Sigmoid colon (tissue), 7 donors: ENCODE measurements around the gene C11orf21. TPM values are rescaled to one million over a fixed set of nuclear protein-coding genes. Genes with fewer than 3 reads are reported as not detected.

Experiments used
- DNase-seq: peaks from one replicate; pipeline ENCODE4 v3.0.0-alpha.2; 2019
- H3K27ac ChIP-seq, 4 donors: fragments of 200-600 bp; sonication (generic); one replicate each; pipeline ENCODE4 v1.5.1; 2016 to 2019; ENCODE audit warnings: mild to moderate bottlenecking in 1 of 4
- H3K27me3 ChIP-seq, 3 donors: fragments of 200-600 bp; sonication (generic); one replicate each; pipeline ENCODE4 v1.5.1; 2019; ENCODE audit warnings: mild to moderate bottlenecking in 1 of 3
- H3K36me3 ChIP-seq, 4 donors: fragments of 200-600 bp; sonication (generic); one replicate each; pipeline ENCODE4 v1.5.1; 2016 to 2019
- H3K4me1 ChIP-seq, 4 donors: fragments of 200-600 bp; sonication (generic); one replicate each; pipeline ENCODE4 v1.5.1; 2017 to 2019
- H3K4me3 ChIP-seq, 4 donors: fragments of 200-600 bp; sonication (generic); one replicate each; pipeline ENCODE4 v1.5.1; 2017 to 2019; ENCODE audit warnings: mild to moderate bottlenecking in 2 of 4, moderate library complexity in 1 of 4
- H3K9me3 ChIP-seq, 4 donors: fragments of 200-600 bp in 3 of 4; sonication (generic) in 3 of 4; one replicate each; pipeline versions ENCODE4 v1.5.1 to v1.6.1; 2013 to 2019
- CTCF ChIP-seq, 4 experiments: fragments of 450-650 bp in 3 of 4; fragments of 200-600 bp in 1 of 4; IDR thresholded peaks; one replicate each; pipeline ENCODE4 v1.5.1; 2016 to 2019; ENCODE audit warnings: antibody characterized with exemption in 4 of 4, mild to moderate bottlenecking in 3 of 4, moderate library complexity in 2 of 4
- EP300 ChIP-seq, 4 donors: sonication (generic); formaldehyde crosslinking; IDR thresholded peaks; one replicate each; pipeline ENCODE4 v1.6.1; 2017; ENCODE audit warnings: antibody characterized with exemption in 4 of 4
- POLR2A ChIP-seq, 2 donors: fragments of 450-650 bp; IDR thresholded peaks; one replicate each; pipeline ENCODE4 v1.6.1; 2016; ENCODE audit warnings: antibody characterized with exemption in 2 of 2, mild to moderate bottlenecking in 2 of 2, moderate library complexity in 2 of 2
- POLR2AphosphoS5 ChIP-seq, 4 donors: sonication (generic); formaldehyde crosslinking; IDR thresholded peaks; one replicate each; pipeline ENCODE4 v1.6.1; 2017; ENCODE audit warnings: antibody characterized with exemption in 4 of 4
- WGBS, 2 donors: extraction: QIAGEN DNeasy Blood & Tissue Kit; methylation state at CpG; one replicate each; pipeline ENCODE4 v1.1.7; 2013; 5-methylcytosine and 5-hydroxymethylcytosine counted together
- intact Hi-C: fragments of 100-400 bp; cut with DNase I; formaldehyde crosslinking; loops from one replicate; pipeline ENCODE4 v1.15.1; 2023
- polyA plus RNA-seq, 3 donors: library from polyadenylated mRNA; stranded (reverse); fragments of 200-250 nt; gene quantifications; one replicate each; pipeline ENCODE4 v1.2.3, GENCODE V29; 2013
- total RNA-seq, 4 donors: library from RNA; depleted of rRNA; stranded (reverse); fragments of >200 nt; gene quantifications; one replicate each; pipeline ENCODE4 v1.1.0, GENCODE V29; 2016
- donor health status: healthy with polysubstance abuse.
- donor health status: Bipolar disorder and iron deficiency.
- donor health status: healthy.

The C11orf21 gene
- total and polyA plus RNA-seq, 7 donors = 0.68 to 6.2 (median 0.71) TPM; not detected in 4

GRCh38 chr11:2328021-2328420 is 26.3 kb upstream of the C11orf21 start:
- intact Hi-C loops = no loop called here
- peaks cover 0 to 5% (median 0%) of the 10 kb centered on the region in 4 donors for H3K4me1 ChIP-seq
- DNase-seq = no peak
- no peaks in the 10 kb centered on the region for H3K36me3 ChIP-seq
- no peak overlapping the region for H3K27ac ChIP-seq
- TF ChIP-seq POLR2AphosphoS5 (IDR thresholded peaks at IDR 0.05) (no peak), POLR2A (IDR thresholded peaks at IDR 0.05) (no peak), CTCF (IDR thresholded peaks at IDR 0.05) (no peak), EP300 (IDR thresholded peaks at IDR 0.05) (no peak)
- H3K9me3 ChIP-seq = no peaks in the 10 kb centered on the region
- H3K27me3 ChIP-seq = no peaks in the 10 kb centered on the region
- no peak overlapping the region for H3K4me3 ChIP-seq
- WGBS, 2 donors = 90% methylated on average over 11 of the region's 11 CpGs

GRCh38 chr11:2327032-2327431 is 25.3 kb upstream of the C11orf21 start:
- no peaks in the 10 kb centered on the region for H3K9me3 ChIP-seq
- peaks cover 0 to 5% (median 0%) of the 10 kb centered on the region in 4 donors for H3K4me1 ChIP-seq
- no peak overlapping the region for H3K4me3 ChIP-seq
- DNase-seq = no peak
- intact Hi-C loops = no loop called here
- no peaks in the 10 kb centered on the region for H3K36me3 ChIP-seq
- no peak overlapping the region for H3K27ac ChIP-seq
- 87% methylated on average over 11 of the region's 11 CpGs for WGBS, 2 donors
- TF ChIP-seq EP300 (IDR thresholded peaks at IDR 0.05) = no peak
- no peak for TF ChIP-seq POLR2AphosphoS5 (IDR thresholded peaks at IDR 0.05)
- TF ChIP-seq POLR2A (IDR thresholded peaks at IDR 0.05) = no peak
- TF ChIP-seq CTCF (IDR thresholded peaks at IDR 0.05) = no peak
- no peaks in the 10 kb centered on the region for H3K27me3 ChIP-seq

- Histone ChIP-seq H3K4me1 (peaks cover 0 to 5% (median 0%) of the 10 kb centered on the region in 4 donors), H3K4me3 (no peak overlapping the region), H3K27me3 (no peaks in the 10 kb centered on the region), H3K36me3 (no peaks in the 10 kb centered on the region), H3K27ac (no peak overlapping the region), H3K9me3 (no peaks in the 10 kb centered on the region)
- no peak for TF ChIP-seq POLR2AphosphoS5 (IDR thresholded peaks at IDR 0.05)
- no peak for TF ChIP-seq EP300 (IDR thresholded peaks at IDR 0.05)
- TF ChIP-seq POLR2A (IDR thresholded peaks at IDR 0.05) = no peak
- no peak for TF ChIP-seq CTCF (IDR thresholded peaks at IDR 0.05)
- DNase-seq = no peak
- WGBS, 2 donors = 60 to 74% methylated on average over 2 of the region's 2 CpGs
- intact Hi-C loops = no loop called here
Measured at GRCh38 chr11:2325719-2326118, 24.0 kb upstream of the C11orf21 start.

GRCh38 chr11:2325123-2325522 is 23.4 kb upstream of the C11orf21 start:
- Histone ChIP-seq H3K27me3 (no peaks in the 10 kb centered on the region), H3K9me3 (no peaks in the 10 kb centered on the region), H3K27ac (no peak overlapping the region), H3K4me3 (no peak overlapping the region), H3K4me1 (peaks cover 0 to 5% (median 0%) of the 10 kb centered on the region in 4 donors), H3K36me3 (no peaks in the 10 kb centered on the region)
- 87 to 92% methylated on average over 4 of the region's 4 CpGs for WGBS, 2 donors
- intact Hi-C loops = no loop called here
- no peak for DNase-seq
- TF ChIP-seq POLR2AphosphoS5 (IDR thresholded peaks at IDR 0.05) (no peak), CTCF (IDR thresholded peaks at IDR 0.05) (no peak), POLR2A (IDR thresholded peaks at IDR 0.05) (no peak), EP300 (IDR thresholded peaks at IDR 0.05) (no peak)

GRCh38 chr11:2321311-2321683 is 19.6 kb upstream of the C11orf21 start:
- no peaks in the 10 kb centered on the region for H3K27me3 ChIP-seq
- no peak for DNase-seq
- no peak for TF ChIP-seq POLR2A (IDR thresholded peaks at IDR 0.05)
- TF ChIP-seq EP300 (IDR thresholded peaks at IDR 0.05) = no peak
- H3K4me1 ChIP-seq = peaks cover 0 to 5% (median 0%) of the 10 kb centered on the region in 4 donors
- H3K27ac ChIP-seq = no peak overlapping the region
- H3K9me3 ChIP-seq = peaks cover 0 to 3% (median 0%) of the 10 kb centered on the region in 4 donors
- 67 to 76% methylated on average over 6 of the region's 6 CpGs for WGBS, 2 donors
- H3K4me3 ChIP-seq = no peak overlapping the region
- intact Hi-C loops = no loop called here
- no peaks in the 10 kb centered on the region for H3K36me3 ChIP-seq
